Astrocyte (in vitro differentiated cells and primary cell): ENCODE results near the gene RALB. TPM values are rescaled to one million over a fixed set of nuclear protein-coding genes. Genes with fewer than 3 reads are reported as not detected.

Source experiments
- DNase-seq: peaks from one replicate; pipeline ENCODE4 v3.0.0-alpha.2; 2010; ENCODE audit warnings: low read depth
- FAIRE-seq: peaks from 2 replicates; lab custom pipeline; 2011; peaks lifted over from hg19 to GRCh38; lab: Jason Lieb, UNC
- H2AFZ ChIP-seq: 2 replicates; pipeline ENCODE4 v1.6.0; 2012; ENCODE audit warnings: low read depth, low read length, inconsistent platforms
- H3K27ac ChIP-seq: 2 replicates; pipeline ENCODE4 v1.5.1; 2011; ENCODE audit warnings: low read depth, low read length, inconsistent platforms
- H3K27me3 ChIP-seq: 2 replicates; pipeline ENCODE4 v1.6.0; 2011; ENCODE audit warnings: low read length, inconsistent platforms; ENCODE audit not compliant: insufficient read depth
- H3K36me3 ChIP-seq: 2 replicates; pipeline ENCODE4 v1.5.1; 2011; ENCODE audit warnings: low read length, inconsistent platforms; ENCODE audit not compliant: insufficient read depth
- H3K4me1 ChIP-seq: 2 replicates; pipeline ENCODE4 v1.5.1; 2011; ENCODE audit warnings: low read length, inconsistent platforms; ENCODE audit not compliant: insufficient read depth
- H3K4me2 ChIP-seq: 2 replicates; pipeline ENCODE4 v1.6.0; 2012; ENCODE audit warnings: low read length, inconsistent platforms
- H3K4me3 ChIP-seq: 2 replicates; pipeline ENCODE4 v1.5.1; 2011; ENCODE audit warnings: low read depth, mild to moderate bottlenecking, low read length, inconsistent platforms; ENCODE audit not compliant: insufficient read depth
- H3K79me2 ChIP-seq: 2 replicates; pipeline ENCODE4 v1.6.0; 2012; ENCODE audit warnings: mild to moderate bottlenecking, low read length, inconsistent platforms; ENCODE audit not compliant: insufficient read depth
- H3K9ac ChIP-seq: 2 replicates; pipeline ENCODE4 v1.6.0; 2012; ENCODE audit warnings: mild to moderate bottlenecking, low read length, inconsistent platforms
- H3K9me3 ChIP-seq: 2 replicates; pipeline ENCODE4 v1.5.1; 2012; ENCODE audit warnings: low read depth, mild to moderate bottlenecking, low read length, inconsistent platforms; ENCODE audit not compliant: insufficient read depth
- H4K20me1 ChIP-seq: 2 replicates; pipeline ENCODE4 v1.6.0; 2012; ENCODE audit warnings: low read length, inconsistent platforms; ENCODE audit not compliant: insufficient read depth
- H3K27ac Mint-ChIP-seq: one replicate; pipeline ENCODE4 v1.8.0; 2021; ENCODE audit warnings: mild to moderate bottlenecking, mixed read lengths; ENCODE audit not compliant: unreplicated experiment
- H3K27me3 Mint-ChIP-seq: one replicate; pipeline ENCODE4 v1.8.0; 2021; ENCODE audit warnings: low read depth, mixed read lengths; ENCODE audit not compliant: unreplicated experiment
- H3K36me3 Mint-ChIP-seq: one replicate; pipeline ENCODE4 v1.8.0; 2021; ENCODE audit warnings: low read depth, mixed read lengths; ENCODE audit not compliant: unreplicated experiment
- H3K4me1 Mint-ChIP-seq: one replicate; pipeline ENCODE4 v1.8.0; 2021; ENCODE audit warnings: low read depth, mixed read lengths; ENCODE audit not compliant: unreplicated experiment
- H3K4me3 Mint-ChIP-seq: one replicate; pipeline ENCODE4 v1.8.0; 2021; ENCODE audit warnings: mild to moderate bottlenecking, moderate library complexity, mixed read lengths; ENCODE audit not compliant: unreplicated experiment
- H3K9me3 Mint-ChIP-seq: one replicate; pipeline ENCODE4 v1.8.0; 2021; ENCODE audit warnings: mild to moderate bottlenecking, mixed read lengths; ENCODE audit not compliant: unreplicated experiment
- CTCF ChIP-seq: IDR thresholded peaks from 2 replicates; pipeline ENCODE4 v1.5.1; 2011; ENCODE audit warnings: low read depth, mild to moderate bottlenecking, inconsistent platforms, low read length, moderate library complexity; ENCODE audit not compliant: insufficient read depth
- EZH2 ChIP-seq: IDR thresholded peaks from 2 replicates; pipeline ENCODE4 v1.6.1; 2012; ENCODE audit warnings: mild to moderate bottlenecking, low read length, inconsistent platforms; ENCODE audit not compliant: insufficient read depth
- total RNA-seq: library from RNA; stranded (reverse); gene quantifications from 2 replicates; pipeline ENCODE4 v1.2.1, GENCODE V29; 2021

RALB gene
- total RNA-seq, 1 donor from 2014 or later: 44.5 TPM

DNA sequence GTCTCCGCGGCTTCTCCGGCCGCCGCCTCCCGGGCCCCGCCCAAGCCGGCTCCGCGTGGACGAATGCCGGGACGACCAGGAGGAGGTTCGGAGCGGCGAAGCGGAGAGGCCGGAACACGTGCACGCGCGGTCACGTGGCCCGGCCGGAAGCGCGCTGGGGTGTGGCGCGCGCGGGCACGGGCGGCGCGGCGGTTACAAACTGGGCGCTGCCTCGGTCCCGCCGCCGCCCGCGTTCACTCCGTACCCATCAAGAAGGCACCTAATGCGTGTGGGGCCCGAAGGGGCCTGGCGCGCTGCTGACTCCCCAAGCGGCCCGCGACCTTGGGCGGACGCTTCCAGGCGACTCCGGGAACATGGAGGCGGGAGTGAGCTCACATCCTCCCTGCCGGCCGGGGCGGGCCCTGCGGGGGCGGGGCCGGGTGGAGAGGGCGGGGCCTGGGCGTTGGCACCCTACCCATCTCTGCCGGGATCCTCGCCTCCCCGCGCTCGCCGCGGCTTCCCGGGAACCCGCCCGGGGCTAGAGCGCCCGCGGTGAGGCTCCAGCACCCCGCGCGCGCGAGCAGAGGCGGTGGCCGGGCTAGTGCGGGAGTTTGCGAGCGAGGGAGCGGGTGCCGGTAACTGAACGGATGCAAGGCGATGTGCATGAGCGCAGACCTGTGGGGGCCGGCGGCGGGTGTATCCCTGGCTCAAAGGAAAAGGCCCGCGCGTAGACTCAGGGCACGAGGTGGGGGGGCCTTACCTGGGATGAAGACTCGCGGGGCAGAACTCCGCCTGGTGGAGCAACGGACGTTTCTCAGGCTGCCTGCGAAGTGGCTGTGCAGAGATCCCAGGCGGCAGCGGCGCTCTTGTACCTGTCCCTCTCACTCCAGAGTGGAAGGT lies 29.4 kb upstream of the RALB start, which contains the start of gene TMEM185B:
TMEM185B (minus strand) TSS at position 367 of the 879 bp plus-strand sequence. CDS start 424 bp downstream, outside the sequence.
- H2AFZ ChIP-seq: peak within 1 kb of the TSS; percentile 89
- Mint-ChIP-seq H3K9me3 (peaks cover 8% of the 10 kb centered on the region), H3K4me1 (peaks cover 16% of the 10 kb centered on the region), H3K4me3 (peak within 1 kb of the TSS; percentile 90), H3K27ac (peak within 1 kb of the TSS; percentile 80), H3K36me3 (peaks cover 7% of the 10 kb centered on the region), H3K27me3 (peaks cover 35% of the 10 kb centered on the region)
- peak within 1 kb of the TSS; percentile 79 for H3K9ac ChIP-seq
- peak within 1 kb of the TSS; percentile 66 for H3K4me3 ChIP-seq
- H4K20me1 ChIP-seq: peaks cover 26% of the 10 kb centered on the region
- H3K9me3 ChIP-seq: peaks cover 7% of the 10 kb centered on the region
- H3K4me2 ChIP-seq: peak within 1 kb of the TSS; percentile 85
- peaks cover 21% of the 10 kb centered on the region for H3K79me2 ChIP-seq
- H3K27ac ChIP-seq: peak within 1 kb of the TSS; percentile 86
- no peak for FAIRE-seq
- no peaks in the 10 kb centered on the region for H3K27me3 ChIP-seq
- H3K36me3 ChIP-seq: no peaks in the 10 kb centered on the region
- H3K4me1 ChIP-seq: peaks cover 4% of the 10 kb centered on the region
- TF ChIP-seq EZH2 (no peak), CTCF (no peak)
- DNase-seq: peak; percentile 59

DNA sequence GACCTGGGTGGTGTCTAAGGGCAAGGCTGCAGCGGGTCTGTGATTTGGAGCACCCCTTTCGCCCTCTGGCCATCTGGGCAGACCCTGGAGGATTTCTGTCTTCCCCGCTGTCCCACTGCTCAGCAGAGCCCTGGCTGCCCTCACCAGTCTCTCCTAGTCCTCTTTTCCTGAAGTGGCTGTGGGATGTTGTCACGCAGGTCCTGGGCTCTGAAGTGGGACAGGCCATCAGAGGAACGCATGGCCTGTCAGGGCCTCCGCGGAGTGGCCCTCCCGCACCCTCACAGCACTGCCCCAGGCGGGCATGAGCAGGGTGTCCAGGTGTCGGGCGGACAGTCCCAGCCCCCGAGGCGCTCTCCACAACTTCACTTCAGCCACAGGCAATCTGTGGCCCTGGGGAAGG lies 28.4 kb upstream of the RALB start:
- H3K4me1 Mint-ChIP-seq: peaks cover 16% of the 10 kb centered on the region
- H3K9me3 ChIP-seq: peaks cover 7% of the 10 kb centered on the region
- H3K4me3 ChIP-seq: no peak overlapping the region
- peaks cover 16% of the 10 kb centered on the region for H4K20me1 ChIP-seq
- H3K79me2 ChIP-seq: peaks cover 21% of the 10 kb centered on the region
- peaks cover 8% of the 10 kb centered on the region for H3K9me3 Mint-ChIP-seq
- TF ChIP-seq EZH2: no peak
- TF ChIP-seq CTCF: no peak
- H3K4me1 ChIP-seq: peaks cover 4% of the 10 kb centered on the region
- H3K27me3 ChIP-seq: no peaks in the 10 kb centered on the region
- no peak overlapping the region for H3K27ac ChIP-seq
- H3K4me3 Mint-ChIP-seq: peak overlapping the region; percentile 85
- peak overlapping the region; percentile 85 for H3K4me2 ChIP-seq
- H3K36me3 ChIP-seq: no peaks in the 10 kb centered on the region
- FAIRE-seq (no peak), DNase-seq (no peak)
- H3K36me3 Mint-ChIP-seq: peaks cover 7% of the 10 kb centered on the region
- H3K9ac ChIP-seq: no peak overlapping the region
- no peak overlapping the region for H2AFZ ChIP-seq
- peaks cover 44% of the 10 kb centered on the region for H3K27me3 Mint-ChIP-seq
- no peak overlapping the region for H3K27ac Mint-ChIP-seq
